HEK293 (cell line): ENCODE results near the gene OSBPL1A.

Source experiments
- ATF2 ChIP-seq: fragments of 450-650 bp; formaldehyde crosslinking; IDR thresholded peaks from 2 replicates; pipeline ENCODE4 v1.5.1; 2016; ENCODE audit warnings: missing biosample characterization, missing genetic modification characterization, low read depth
- BCL11B ChIP-seq: fragments of 450-650 bp; formaldehyde crosslinking; IDR thresholded peaks from 2 replicates; pipeline ENCODE4 v1.5.1; 2016; ENCODE audit warnings: low read depth, missing biosample characterization, missing genetic modification characterization
- HIC1 ChIP-seq: fragments of 450-650 bp; formaldehyde crosslinking; IDR thresholded peaks from 2 replicates; pipeline ENCODE4 v1.5.1; 2016; ENCODE audit warnings: missing biosample characterization, missing genetic modification characterization
- HOXA7 ChIP-seq: sonication (generic); formaldehyde crosslinking; IDR thresholded peaks from 2 replicates; pipeline ENCODE4 v1.8.1; 2022; ENCODE audit warnings: missing genetic modification reagents, borderline replicate concordance
- KLF1 ChIP-seq: fragments of 450-650 bp; formaldehyde crosslinking; IDR thresholded peaks from 2 replicates; pipeline ENCODE4 v1.5.1; 2016; ENCODE audit warnings: missing biosample characterization, missing genetic modification characterization
- KLF17 ChIP-seq: fragments of 450-650 bp; formaldehyde crosslinking; IDR thresholded peaks from 2 replicates; pipeline ENCODE4 v1.5.1; 2016; ENCODE audit warnings: missing biosample characterization, missing genetic modification characterization
- PBX3 ChIP-seq: sonication (generic); formaldehyde crosslinking; IDR thresholded peaks from 2 replicates; pipeline ENCODE4 v1.8.1; 2022; ENCODE audit warnings: mild to moderate bottlenecking, moderate library complexity, missing genetic modification reagents
- PRDM4 ChIP-seq: fragments of 450-650 bp; formaldehyde crosslinking; IDR thresholded peaks from 2 replicates; pipeline ENCODE4 v1.5.1; 2017; ENCODE audit warnings: missing biosample characterization, missing genetic modification characterization
- SCRT2 ChIP-seq: fragments of 450-650 bp; formaldehyde crosslinking; IDR thresholded peaks from 2 replicates; pipeline ENCODE4 v1.5.1; 2016; ENCODE audit warnings: missing biosample characterization, missing genetic modification characterization
- SP7 ChIP-seq: fragments of 450-650 bp; formaldehyde crosslinking; IDR thresholded peaks from 2 replicates; pipeline ENCODE4 v1.5.1; 2016; ENCODE audit warnings: missing biosample characterization, missing genetic modification characterization
- YY2 ChIP-seq: fragments of 450-650 bp; formaldehyde crosslinking; IDR thresholded peaks from 2 replicates; pipeline ENCODE4 v1.5.1; 2016; ENCODE audit warnings: missing biosample characterization, missing genetic modification characterization
- ZBTB48 ChIP-seq: fragments of 450-650 bp; formaldehyde crosslinking; IDR thresholded peaks from 2 replicates; pipeline ENCODE4 v1.5.1; 2016; ENCODE audit warnings: missing biosample characterization, missing genetic modification characterization
- ZBTB6 ChIP-seq: fragments of 450-650 bp; formaldehyde crosslinking; IDR thresholded peaks from 2 replicates; pipeline ENCODE4 v1.5.1; 2017; ENCODE audit warnings: missing biosample characterization, missing genetic modification characterization
- ZFP3 ChIP-seq: fragments of 450-650 bp; formaldehyde crosslinking; IDR thresholded peaks from 2 replicates; pipeline ENCODE4 v1.5.1; 2016; ENCODE audit warnings: low read depth, missing biosample characterization, missing genetic modification characterization
- ZNF148 ChIP-seq: fragments of 450-650 bp; formaldehyde crosslinking; IDR thresholded peaks from 2 replicates; pipeline ENCODE4 v1.5.0; 2017; ENCODE audit warnings: missing biosample characterization, missing genetic modification characterization, borderline replicate concordance
- ZNF2 ChIP-seq: fragments of 450-650 bp; formaldehyde crosslinking; IDR thresholded peaks from 2 replicates; pipeline ENCODE4 v1.5.1; 2016; ENCODE audit warnings: missing biosample characterization, missing genetic modification characterization
- ZNF221 ChIP-seq: fragments of 450-650 bp; formaldehyde crosslinking; IDR thresholded peaks from 2 replicates; pipeline ENCODE4 v1.5.1; 2017; ENCODE audit warnings: missing biosample characterization, missing genetic modification characterization, borderline replicate concordance
- ZNF24 ChIP-seq: fragments of 450-650 bp; formaldehyde crosslinking; IDR thresholded peaks from 2 replicates; pipeline ENCODE4 v1.5.1; 2016; ENCODE audit warnings: missing biosample characterization, missing genetic modification characterization
- ZNF248 ChIP-seq: fragments of 450-650 bp; formaldehyde crosslinking; IDR thresholded peaks from 2 replicates; pipeline ENCODE4 v1.5.1; 2017; ENCODE audit warnings: missing biosample characterization, missing genetic modification characterization
- ZNF335 ChIP-seq: fragments of 450-650 bp; formaldehyde crosslinking; conservative IDR thresholded peaks from 2 replicates; pipeline ENCODE4 v1.5.1; 2016; ENCODE audit warnings: missing biosample characterization, missing genetic modification characterization
- ZNF433 ChIP-seq: fragments of 450-650 bp; formaldehyde crosslinking; IDR thresholded peaks from 2 replicates; pipeline ENCODE4 v1.5.1; 2016; ENCODE audit warnings: missing biosample characterization, missing genetic modification characterization, low read depth
- ZNF544 ChIP-seq: fragments of 450-650 bp; formaldehyde crosslinking; IDR thresholded peaks from 2 replicates; pipeline ENCODE4 v1.5.0; 2017; ENCODE audit warnings: missing biosample characterization, missing genetic modification characterization
- ZNF645 ChIP-seq: fragments of 450-650 bp; formaldehyde crosslinking; IDR thresholded peaks from 2 replicates; pipeline ENCODE4; 2016; ENCODE audit warnings: missing biosample characterization, missing genetic modification characterization
- ZNF664 ChIP-seq: fragments of 450-650 bp; formaldehyde crosslinking; IDR thresholded peaks from 2 replicates; pipeline ENCODE4 v1.5.1; 2016; ENCODE audit warnings: missing biosample characterization, missing genetic modification characterization
- ZNF768 ChIP-seq: fragments of 450-650 bp; formaldehyde crosslinking; IDR thresholded peaks from 2 replicates; pipeline ENCODE4 v1.5.1; 2018; ENCODE audit warnings: missing biosample characterization, mild to moderate bottlenecking, missing genetic modification characterization
- ZNF785 ChIP-seq: fragments of 450-650 bp; formaldehyde crosslinking; IDR thresholded peaks from 2 replicates; pipeline ENCODE4 v1.5.1; 2016; ENCODE audit warnings: missing biosample characterization, missing genetic modification characterization

OSBPL1A gene

GRCh38 chr18:24426398-24427294 lies 29.0 kb upstream of the OSBPL1A start, which contains the start of gene IMPACT (continued):
- TF ChIP-seq ZNF148, result no peak
- TF ChIP-seq ZFP3 (tag by site-specific recombination), result no peak
- no peak for TF ChIP-seq ZNF433 (tag by site-specific recombination)
- TF ChIP-seq BCL11B, result no peak; the same call in 1 of the 2 replicates
- peak; percentile 96 for TF ChIP-seq ZNF335
- no peak for TF ChIP-seq ZNF664 (tag by site-specific recombination)
- peak; percentile 76 for TF ChIP-seq ZBTB48
- TF ChIP-seq HIC1, result no peak
- no peak for TF ChIP-seq ZNF544
- no peak for TF ChIP-seq ZNF645 (tag by site-specific recombination)
- peak; percentile 68 for TF ChIP-seq SP7 (tag by site-specific recombination)
- no peak for TF ChIP-seq KLF17 (tag by site-specific recombination)
- TF ChIP-seq ZBTB6 (tag by site-specific recombination), result 0 out of 2 replicates have a peak, but pooled peaks have one; percentile 29
- TF ChIP-seq KLF1 (tag by site-specific recombination), result no peak; the same call in 1 of the 2 replicates
- TF ChIP-seq HOXA7 (CRISPR knock-in tag), result no peak
- no peak for TF ChIP-seq ZNF248
- no peak for TF ChIP-seq ATF2 (tag by site-specific recombination)
- no peak for TF ChIP-seq ZNF221 (tag by site-specific recombination)
- TF ChIP-seq ZNF24 (tag by site-specific recombination), result no peak
- no peak for TF ChIP-seq ZNF785 (tag by site-specific recombination)
- TF ChIP-seq ZNF768 (tag by site-specific recombination), result no peak
- peak; percentile 42; the same call in 1 of the 2 replicates for TF ChIP-seq YY2 (tag by site-specific recombination)
- TF ChIP-seq SCRT2 (tag by site-specific recombination), result no peak
- no peak; the same call in 1 of the 2 replicates for TF ChIP-seq PBX3 (CRISPR knock-in tag)
- TF ChIP-seq PRDM4 (tag by site-specific recombination), result no peak
- TF ChIP-seq ZNF2 (tag by site-specific recombination), result no peak
